GM12878 (cell line): ENCODE measurements around the gene EDNRA. TPM values are rescaled to one million over a fixed set of nuclear protein-coding genes. Genes with fewer than 3 reads are reported as not detected.

Experiments
- ATAC-seq: fragments of 200-7000 bp; cut with Tn5 transposase; 3 replicates; pipeline ENCODE4 v1.9.1; 2020; ENCODE audit warnings: mild to moderate bottlenecking, moderate library complexity
- BruUV-seq: library from RNA; stranded (reverse); fragments of 400-500 nt; replicated peaks from 2 replicates; lab custom pipeline; 2021; lab: Mats Ljungman, UMichigan
- CTCF ChIA-PET: fragments of 300-600 bp; sonication (Branson Sonifier 250); formaldehyde crosslinking; extraction: SDS; loops from one replicate; lab custom pipeline; 2021; ENCODE audit warnings: inconsistent platforms; lab: Yijun Ruan, JAX
- POLR2A ChIA-PET: fragments of 350-600 bp; formaldehyde crosslinking; extraction: SDS; loops from one replicate; lab custom pipeline; 2021; ENCODE audit warnings: inconsistent platforms; lab: Charles Lee
- RAD21 ChIA-PET: fragments of 300-600 bp; sonication (Branson Sonifier 250); formaldehyde crosslinking; loops from one replicate; lab custom pipeline; 2023; ENCODE audit warnings: antibody characterized with exemption; ENCODE audit not compliant: unreplicated experiment; lab: Charles Lee
- SMC1A ChIA-PET: fragments of 300-600 bp; sonication (Branson Sonifier 250); formaldehyde crosslinking; loops from one replicate; lab custom pipeline; 2023; ENCODE audit not compliant: unreplicated experiment, uncharacterized antibody; lab: Charles Lee
- DNase-seq: peaks from one replicate; pipeline ENCODE4 v3.0.0-alpha.2; 2011; ENCODE audit warnings: low read depth, low spot score
- FAIRE-seq: peaks from 3 replicates; lab custom pipeline; 2011; peaks lifted over from hg19 to GRCh38; lab: Jason Lieb, UNC
- H2AFZ ChIP-seq: 2 replicates; pipeline ENCODE4 v1.6.0; 2011; ENCODE audit warnings: low read depth, low read length, control low read depth; ENCODE audit not compliant: control insufficient read depth
- H3K27ac ChIP-seq: 2 replicates; pipeline ENCODE4 v1.5.1; 2011; ENCODE audit warnings: control low read depth; ENCODE audit not compliant: control insufficient read depth, insufficient read depth
- H3K27me3 ChIP-seq, 2 experiments: replicated peaks in 1 of 2; 2 replicates each; pipeline versions ENCODE4 v1.6.0 to v1.6.1; 2011; ENCODE audit warnings: low read length in 1 of 2; ENCODE audit not compliant: control insufficient read depth in 2 of 2, insufficient read depth in 2 of 2
- H3K36me3 ChIP-seq, 2 experiments: 2 replicates each; pipeline ENCODE4 v1.5.1; 2011; ENCODE audit warnings: low read length in 1 of 2; ENCODE audit not compliant: control insufficient read depth in 2 of 2, insufficient read depth in 2 of 2
- H3K4me1 ChIP-seq: 2 replicates; pipeline ENCODE4 v1.6.1; 2011; ENCODE audit warnings: mild to moderate bottlenecking, low read length, moderate library complexity, mixed read lengths; ENCODE audit not compliant: control insufficient read depth, insufficient read depth
- H3K4me2 ChIP-seq: 2 replicates; pipeline ENCODE4 v1.6.0; 2011; ENCODE audit warnings: control low read depth; ENCODE audit not compliant: control insufficient read depth, insufficient read depth
- H3K4me3 ChIP-seq: fragments of 200-600 bp; sonication (generic); 2 replicates; pipeline ENCODE4 v1.5.1; 2016
- H3K79me2 ChIP-seq: 2 replicates; pipeline ENCODE4 v1.6.0; 2011; ENCODE audit warnings: low read length; ENCODE audit not compliant: control insufficient read depth, insufficient read depth
- H3K9ac ChIP-seq: 2 replicates; pipeline ENCODE4 v1.8.0; 2011; ENCODE audit warnings: low read length, control low read depth, mixed read lengths; ENCODE audit not compliant: control insufficient read depth, insufficient read depth
- H3K9me3 ChIP-seq: replicated peaks from 3 replicates; pipeline ENCODE4 v1.5.1; 2011; ENCODE audit warnings: mild to moderate bottlenecking, low read length; ENCODE audit not compliant: control insufficient read depth, insufficient read depth
- H4K20me1 ChIP-seq: 2 replicates; pipeline ENCODE4 v1.6.0; 2011; ENCODE audit not compliant: control insufficient read depth, insufficient read depth
- ATF7 ChIP-seq: fragments of 450-650 bp; IDR thresholded peaks from 2 replicates; pipeline ENCODE4 v1.6.1; 2016; ENCODE audit warnings: low read depth, mild to moderate bottlenecking
- CEBPB ChIP-seq, 2 experiments: fragments of 150-350 bp in 1 of 2; IDR thresholded peaks; 2 replicates each; pipeline ENCODE4 v1.6.1; 2012 to 2014; ENCODE audit warnings: low read depth in 2 of 2, low read length in 2 of 2, borderline replicate concordance in 1 of 2, inconsistent platforms in 1 of 2
- EP300 ChIP-seq, 2 experiments: fragments of 150-350 bp in 1 of 2; IDR thresholded peaks; 2 replicates each; pipeline ENCODE4 v1.6.1; 2011 to 2012; ENCODE audit warnings: low read depth in 2 of 2, low read length in 2 of 2, borderline replicate concordance in 1 of 2, improper control_type of control experiment in 1 of 2, inconsistent platforms in 1 of 2; ENCODE audit not compliant: control insufficient read depth in 1 of 2
- NFYA ChIP-seq: IDR thresholded peaks from 2 replicates; pipeline ENCODE4 v1.6.1; 2011; ENCODE audit warnings: low read depth, mild to moderate bottlenecking, low read length, improper control_type of control experiment, borderline replicate concordance
- RB1 ChIP-seq: fragments of 450-650 bp; formaldehyde crosslinking; IDR thresholded peaks from 2 replicates; pipeline ENCODE4 v1.6.1; 2017; ENCODE audit warnings: mild to moderate bottlenecking, borderline replicate concordance
- WGBS: methylation state at CpG from one replicate; pipeline ENCODE4 v1.1.6; 2016; ENCODE audit warnings: low lambda C conversion rate; ENCODE audit not compliant: insufficient replicate concordance, insufficient coverage; ENCODE audit errors: missing lambda C conversion rate; 5-methylcytosine and 5-hydroxymethylcytosine counted together
- in situ Hi-C: fragments of 300-500 bp; cut with MboI; formaldehyde crosslinking; loops from 9 replicates; pipeline ENCODE4 v1.14.3; 2018; ENCODE audit warnings: mixed read lengths
- intact Hi-C: fragments of 100-400 bp; cut with micrococcal nuclease; formaldehyde crosslinking; loops from one replicate; pipeline ENCODE4 v1.14.2; 2022; ENCODE audit not compliant: unreplicated experiment
- polyA plus RNA-seq, 11 experiments: library from polyadenylated mRNA; depleted of rRNA in 4 of 11; unstranded in 6 of 11; stranded (reverse) in 5 of 11; fragments of >200 nt; fragmentation: Nextera tagmentation in 4 of 11; fragmentation: Illumina TruSeq in 1 of 11; extraction: Ambion mirVana in 4 of 11; extraction: Trizol in 1 of 11; gene quantifications; 1 replicate in 1 of 11; 2 replicates in 10 of 11; pipeline versions ENCODE4 v1.2.1 to v1.2.3, GENCODE V29; 2011 to 2016; ENCODE audit warnings: inconsistent platforms in 2 of 11, missing spikeins in 2 of 11, low read depth in 1 of 11
- total RNA-seq, 4 experiments: library from RNA; depleted of rRNA in 3 of 4; stranded (reverse); fragments of >200 nt in 3 of 4; fragmentation: Illumina TruSeq in 1 of 4; extraction: Trizol in 1 of 4; gene quantifications; 2 replicates each; pipeline versions ENCODE4 v1.2.1 to v1.2.3, GENCODE V29; 2013 to 2021

EDNRA gene
- total and polyA plus RNA-seq, 10 of the 15 experiments (the other 5 are each of a cell fraction or from before 2014, with no cell fraction given), result 0.01 to 0.32 (median 0.13) TPM

GRCh38 chr4:147539959-147540358 lies 59.1 kb downstream of the EDNRA start:
- no peak; the same call in 2 of the 3 replicates for ATAC-seq
- Histone ChIP-seq H3K27me3 (no peaks in the 10 kb centered on the region), H3K79me2 (no peaks in the 10 kb centered on the region), H3K4me1 (no peaks in the 10 kb centered on the region), H3K36me3 (no peaks in the 10 kb centered on the region), H3K4me3 (no peak overlapping the region), H4K20me1 (no peaks in the 10 kb centered on the region), H2AFZ (no peak overlapping the region), H3K9ac (no peak overlapping the region), H3K4me2 (no peak overlapping the region), H3K27ac (no peak overlapping the region), H3K9me3 (no peaks in the 10 kb centered on the region)
- ChIA-PET RAD21 (interaction anchor here (1.5 kb wide), 1 partner anchor 21 kb away, joined by 4 read pairs; no protein-coding TSS in a partner anchor), POLR2A (no interaction called here), CTCF (interaction anchor here (4.3 kb wide), 1 partner anchor 21 kb away, joined by 15 read pairs; no protein-coding TSS in a partner anchor), SMC1A (interaction anchor here (0.9 to 1.6 kb wide), 2 partner anchors 10 to 34 kb away, joined by 4 to 8 read pairs; no protein-coding TSS in a partner anchor)
- FAIRE-seq, result no peak
- in situ Hi-C loops (no loop called here), intact Hi-C loops (no loop called here)
- DNase-seq, result no peak
- TF ChIP-seq EP300 (IDR thresholded peaks at IDR 0.05; ENCODE audit: borderline replicate concordance in 1 of 2, control insufficient read depth in 1 of 2, low read depth in 2 of 2, low read length in 2 of 2) (no peak), RB1 (no peak), ATF7 (no peak), NFYA (no peak), CEBPB (IDR thresholded peaks at IDR 0.05; ENCODE audit: borderline replicate concordance in 1 of 2, low read depth in 2 of 2, low read length in 2 of 2) (no peak)
- WGBS, result 22% methylated on average over 4 of the region's 4 CpGs
- no TSS peak for BruUV-seq
